PFSK-1 (cell line): Measurements from ENCODE around the gene SP3.

ENCODE experiments used
- FOXP2 ChIP-seq: optimal IDR thresholded peaks from 2 replicates; pipeline ENCODE3; 2011; ENCODE audit warnings: borderline replicate concordance, control low read depth, inconsistent platforms; ENCODE audit not compliant: insufficient read depth; ENCODE audit errors: extremely low read length, extremely low read depth
- POLR2AphosphoS5 ChIP-seq: IDR thresholded peaks from 2 replicates; pipeline ENCODE4 v1.6.1; 2012; ENCODE audit warnings: low read depth, mild to moderate bottlenecking, control low read depth, low read length, moderate library complexity
- SIN3A ChIP-seq: IDR thresholded peaks from 2 replicates; pipeline ENCODE4 v1.6.1; 2012; ENCODE audit warnings: mild to moderate bottlenecking, low read length, moderate library complexity, borderline replicate concordance; ENCODE audit not compliant: insufficient read depth
- TAF1 ChIP-seq: IDR thresholded peaks from 2 replicates; pipeline ENCODE4 v1.6.1; 2012; ENCODE audit warnings: low read length, control low read depth, borderline replicate concordance; ENCODE audit not compliant: insufficient read depth
- TF ChIP-seq, protein P1 (sequence below), 2 experiments: IDR thresholded peaks; 2 replicates each; pipeline versions ENCODE4 v1.6.1 to v1.8.0; 2011 to 2012; ENCODE audit warnings: low read depth in 2 of 2, low read length in 2 of 2, control low read depth in 1 of 2, inconsistent platforms in 1 of 2, mild to moderate bottlenecking in 1 of 2, moderate library complexity in 1 of 2; ENCODE audit not compliant: insufficient read depth in 1 of 2

SP3 gene

DNA sequence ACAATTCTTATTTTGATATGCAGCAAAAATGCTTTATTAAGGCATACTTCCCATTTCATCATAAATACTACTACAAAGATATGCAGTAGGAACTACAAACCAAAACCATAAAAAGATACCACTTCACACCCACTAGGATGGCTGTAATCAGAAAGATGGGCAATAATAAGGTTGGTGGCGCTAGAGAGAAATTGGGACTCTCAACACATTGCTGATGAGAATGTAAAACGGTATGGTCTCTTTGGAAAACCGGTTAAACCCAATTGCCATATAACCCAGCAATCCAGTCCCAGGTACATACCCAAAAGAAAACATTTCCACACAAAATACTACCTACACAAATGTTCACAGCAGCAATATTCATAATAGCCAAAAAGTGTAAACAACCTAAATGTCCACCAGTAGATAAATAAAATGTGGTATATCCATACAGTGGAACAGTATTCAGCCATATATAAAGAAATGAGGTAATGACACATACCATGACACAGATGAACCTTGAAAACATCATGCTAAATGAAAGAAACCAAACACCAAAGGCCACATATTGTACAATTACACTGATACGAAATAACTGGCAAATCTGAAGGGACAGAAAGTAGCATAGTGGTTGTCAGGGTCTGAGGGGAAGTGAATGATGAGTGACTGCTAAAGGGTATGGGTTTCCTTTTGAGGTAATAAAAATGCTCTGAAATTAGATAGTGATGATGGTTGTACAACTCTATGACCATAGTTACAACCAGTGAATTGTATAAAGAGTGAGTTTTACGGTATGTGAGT is 12.7 kb downstream of the SP3 start:
- TF ChIP-seq POLR2AphosphoS5 (no peak), SIN3A (no peak)

DNA sequence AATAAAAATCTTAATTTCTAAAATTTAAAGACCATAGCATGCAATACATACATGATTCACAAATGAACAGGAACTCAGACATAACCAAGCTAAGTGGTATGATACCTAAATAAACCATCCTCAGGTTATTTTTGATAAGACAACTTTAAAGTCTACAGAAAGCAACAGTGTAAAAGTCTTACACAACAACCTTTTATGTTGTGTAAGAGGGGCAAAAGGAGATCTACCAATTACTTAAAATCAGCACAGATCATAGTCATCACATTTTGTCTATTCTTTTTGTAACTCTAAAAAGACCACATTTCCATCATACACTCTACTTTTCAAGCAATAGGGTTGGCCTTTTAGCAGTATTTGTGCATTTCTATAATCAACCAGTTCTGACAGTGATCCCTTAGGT is 16.3 kb downstream of the SP3 start:
- TF ChIP-seq POLR2AphosphoS5 (no peak), TAF1 (no peak), FOXP2 (no peak), SIN3A (no peak)
- TF ChIP-seq, protein P1, sequence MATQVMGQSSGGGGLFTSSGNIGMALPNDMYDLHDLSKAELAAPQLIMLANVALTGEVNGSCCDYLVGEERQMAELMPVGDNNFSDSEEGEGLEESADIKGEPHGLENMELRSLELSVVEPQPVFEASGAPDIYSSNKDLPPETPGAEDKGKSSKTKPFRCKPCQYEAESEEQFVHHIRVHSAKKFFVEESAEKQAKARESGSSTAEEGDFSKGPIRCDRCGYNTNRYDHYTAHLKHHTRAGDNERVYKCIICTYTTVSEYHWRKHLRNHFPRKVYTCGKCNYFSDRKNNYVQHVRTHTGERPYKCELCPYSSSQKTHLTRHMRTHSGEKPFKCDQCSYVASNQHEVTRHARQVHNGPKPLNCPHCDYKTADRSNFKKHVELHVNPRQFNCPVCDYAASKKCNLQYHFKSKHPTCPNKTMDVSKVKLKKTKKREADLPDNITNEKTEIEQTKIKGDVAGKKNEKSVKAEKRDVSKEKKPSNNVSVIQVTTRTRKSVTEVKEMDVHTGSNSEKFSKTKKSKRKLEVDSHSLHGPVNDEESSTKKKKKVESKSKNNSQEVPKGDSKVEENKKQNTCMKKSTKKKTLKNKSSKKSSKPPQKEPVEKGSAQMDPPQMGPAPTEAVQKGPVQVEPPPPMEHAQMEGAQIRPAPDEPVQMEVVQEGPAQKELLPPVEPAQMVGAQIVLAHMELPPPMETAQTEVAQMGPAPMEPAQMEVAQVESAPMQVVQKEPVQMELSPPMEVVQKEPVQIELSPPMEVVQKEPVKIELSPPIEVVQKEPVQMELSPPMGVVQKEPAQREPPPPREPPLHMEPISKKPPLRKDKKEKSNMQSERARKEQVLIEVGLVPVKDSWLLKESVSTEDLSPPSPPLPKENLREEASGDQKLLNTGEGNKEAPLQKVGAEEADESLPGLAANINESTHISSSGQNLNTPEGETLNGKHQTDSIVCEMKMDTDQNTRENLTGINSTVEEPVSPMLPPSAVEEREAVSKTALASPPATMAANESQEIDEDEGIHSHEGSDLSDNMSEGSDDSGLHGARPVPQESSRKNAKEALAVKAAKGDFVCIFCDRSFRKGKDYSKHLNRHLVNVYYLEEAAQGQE (IDR thresholded peaks at IDR 0.05; ENCODE audit: insufficient read depth in 1 of 2, low read depth in 2 of 2, low read length in 2 of 2) = no peak

GRCh38 chr2:173948198-173948597 is 17.0 kb downstream of the SP3 start:
- TF ChIP-seq, protein P1 (IDR thresholded peaks at IDR 0.05; ENCODE audit: insufficient read depth in 1 of 2, low read depth in 2 of 2, low read length in 2 of 2) = no peak
- TF ChIP-seq FOXP2 (no peak), TAF1 (no peak), POLR2AphosphoS5 (no peak), SIN3A (no peak)

DNA sequence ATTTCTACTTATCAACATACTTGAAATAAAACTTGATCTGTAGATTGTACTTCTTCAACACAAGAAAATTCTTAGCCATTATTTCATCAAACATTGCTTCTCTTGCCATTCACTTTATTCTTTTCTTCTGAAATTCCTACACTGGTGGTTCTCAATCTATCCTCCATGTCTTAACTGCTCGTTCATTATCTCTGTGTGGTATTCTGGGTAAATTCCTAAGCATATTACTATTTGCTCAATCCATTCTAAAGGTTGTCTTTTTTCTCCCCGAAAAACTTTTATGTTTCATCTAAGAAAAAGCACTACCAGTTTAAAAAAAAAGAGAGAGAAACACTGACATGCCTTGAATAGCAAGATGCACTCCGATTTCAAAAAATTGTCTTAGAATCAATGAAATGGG is 18.0 kb downstream of the SP3 start:
- no peak for TF ChIP-seq SIN3A
- TF ChIP-seq FOXP2 = no peak
- TF ChIP-seq, protein P1 (IDR thresholded peaks at IDR 0.05; ENCODE audit: insufficient read depth in 1 of 2, low read depth in 2 of 2, low read length in 2 of 2) = no peak
- no peak for TF ChIP-seq POLR2AphosphoS5
- no peak for TF ChIP-seq TAF1

DNA sequence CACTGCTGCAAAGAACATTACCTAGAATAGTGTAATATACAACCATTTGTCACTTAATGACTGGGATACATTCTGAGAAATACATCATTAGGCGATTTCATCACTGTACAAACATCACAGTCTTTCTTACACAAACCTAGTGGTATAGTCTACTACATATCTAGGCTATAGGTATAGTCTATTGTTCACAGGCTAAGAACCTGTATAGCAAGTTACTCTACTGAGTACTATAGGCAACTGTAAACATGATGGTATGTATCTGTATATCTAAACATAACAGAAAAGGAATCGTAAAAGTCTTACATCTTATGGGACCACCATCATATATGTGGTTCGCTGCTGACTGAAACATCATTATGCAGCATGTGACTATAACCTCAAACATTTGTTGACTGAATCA is 21.4 kb downstream of the SP3 start:
- no peak for TF ChIP-seq POLR2AphosphoS5
- TF ChIP-seq, protein P1 (IDR thresholded peaks at IDR 0.05; ENCODE audit: insufficient read depth in 1 of 2, low read depth in 2 of 2, low read length in 2 of 2) = no peak
- TF ChIP-seq SIN3A = no peak
- no peak for TF ChIP-seq FOXP2
- TF ChIP-seq TAF1 = no peak
